NB4 (cell line): Measurements from ENCODE around the gene NEK4.

ENCODE experiments used
- MYC ChIP-seq: IDR thresholded peaks from 2 replicates; pipeline ENCODE4 v1.6.1; 2011; ENCODE audit warnings: low read depth, low read length
- POLR2A ChIP-seq: IDR thresholded peaks from 2 replicates; pipeline ENCODE4 v1.6.1; 2011; ENCODE audit warnings: mild to moderate bottlenecking; ENCODE audit not compliant: insufficient read length; ENCODE audit errors: extremely low read depth
- TF ChIP-seq, protein P1 (sequence below): IDR thresholded peaks from one replicate; pipeline ENCODE4 v1.5.1; 2012; ENCODE audit warnings: low read depth, low read length

DNA sequence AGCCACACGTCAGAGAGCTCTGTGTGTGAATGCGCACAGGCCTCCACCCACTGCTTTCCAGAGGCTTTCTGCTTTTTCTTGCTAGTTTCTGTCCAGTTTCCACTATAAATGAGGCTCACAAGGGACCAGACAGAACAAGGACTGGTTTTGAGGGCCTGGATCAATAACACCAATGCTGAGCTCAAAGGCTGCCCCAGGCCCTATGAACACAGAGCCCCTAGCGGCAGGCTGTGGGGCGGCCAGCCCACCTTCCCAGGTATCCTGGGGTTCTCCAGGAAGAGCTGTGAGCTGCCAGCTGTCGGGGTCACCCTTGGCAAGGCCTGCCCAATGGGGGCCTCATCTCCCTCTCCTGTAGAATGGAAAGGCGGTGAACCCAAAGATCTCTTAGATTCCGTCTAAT lies 21.7 kb upstream of the NEK4 start:
- TF ChIP-seq, protein P1, sequence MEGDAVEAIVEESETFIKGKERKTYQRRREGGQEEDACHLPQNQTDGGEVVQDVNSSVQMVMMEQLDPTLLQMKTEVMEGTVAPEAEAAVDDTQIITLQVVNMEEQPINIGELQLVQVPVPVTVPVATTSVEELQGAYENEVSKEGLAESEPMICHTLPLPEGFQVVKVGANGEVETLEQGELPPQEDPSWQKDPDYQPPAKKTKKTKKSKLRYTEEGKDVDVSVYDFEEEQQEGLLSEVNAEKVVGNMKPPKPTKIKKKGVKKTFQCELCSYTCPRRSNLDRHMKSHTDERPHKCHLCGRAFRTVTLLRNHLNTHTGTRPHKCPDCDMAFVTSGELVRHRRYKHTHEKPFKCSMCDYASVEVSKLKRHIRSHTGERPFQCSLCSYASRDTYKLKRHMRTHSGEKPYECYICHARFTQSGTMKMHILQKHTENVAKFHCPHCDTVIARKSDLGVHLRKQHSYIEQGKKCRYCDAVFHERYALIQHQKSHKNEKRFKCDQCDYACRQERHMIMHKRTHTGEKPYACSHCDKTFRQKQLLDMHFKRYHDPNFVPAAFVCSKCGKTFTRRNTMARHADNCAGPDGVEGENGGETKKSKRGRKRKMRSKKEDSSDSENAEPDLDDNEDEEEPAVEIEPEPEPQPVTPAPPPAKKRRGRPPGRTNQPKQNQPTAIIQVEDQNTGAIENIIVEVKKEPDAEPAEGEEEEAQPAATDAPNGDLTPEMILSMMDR = no peak
- no peak for TF ChIP-seq POLR2A
- TF ChIP-seq MYC = no peak
